Adrenal gland (tissue), 5 donors: ENCODE results near the gene AFMID.

ENCODE experiments used
- CTCF ChIP-seq, 6 experiments: fragments of 450-650 bp in 4 of 6; fragments of 200-600 bp in 2 of 6; sonication (generic) in 1 of 6; IDR thresholded peaks; 1 replicate in 5 of 6; 2 replicates in 1 of 6; pipeline versions ENCODE4 v1.5.1 to v1.8.0; 2016 to 2021; ENCODE audit warnings: antibody characterized with exemption in 6 of 6, mild to moderate bottlenecking in 2 of 6, moderate library complexity in 1 of 6
- POLR2A ChIP-seq, 2 donors: fragments of 450-650 bp; IDR thresholded peaks; one replicate each; pipeline ENCODE4 v1.6.1; 2017; ENCODE audit warnings: antibody characterized with exemption in 2 of 2, mild to moderate bottlenecking in 2 of 2, moderate library complexity in 1 of 2
- donor health status: DM: no; HTN: no; CAD: no.

GRCh38 chr17:78230996-78231935 is 44.1 kb downstream of the AFMID start, which contains the start of gene TMEM235:
- TF ChIP-seq CTCF (IDR thresholded peaks at IDR 0.05) (no peak), POLR2A (IDR thresholded peaks at IDR 0.05) (no peak)
